GM12801 (cell line): ENCODE measurements around the gene SORCS1.

Source experiments
- TF ChIP-seq, protein P1 (sequence below): IDR thresholded peaks from one replicate; pipeline ENCODE4 v1.5.1; 2011; ENCODE audit warnings: control low read depth; ENCODE audit not compliant: insufficient read length; ENCODE audit errors: extremely low read depth

Gene SORCS1

DNA sequence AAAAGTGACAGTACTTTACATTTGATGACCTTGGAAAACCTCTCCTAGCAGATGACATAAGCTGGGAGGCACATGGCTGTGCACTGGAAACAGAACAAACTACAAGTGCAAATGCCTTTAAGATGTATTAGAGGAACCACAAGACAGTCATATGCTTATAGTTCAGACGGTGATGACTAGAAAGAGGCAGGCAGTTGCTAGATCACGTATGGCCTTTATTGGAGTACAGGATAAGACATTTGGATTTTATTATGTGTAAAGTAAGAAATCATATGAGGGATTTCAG, 290.0 kb downstream of the SORCS1 start:
- TF ChIP-seq, protein P1, sequence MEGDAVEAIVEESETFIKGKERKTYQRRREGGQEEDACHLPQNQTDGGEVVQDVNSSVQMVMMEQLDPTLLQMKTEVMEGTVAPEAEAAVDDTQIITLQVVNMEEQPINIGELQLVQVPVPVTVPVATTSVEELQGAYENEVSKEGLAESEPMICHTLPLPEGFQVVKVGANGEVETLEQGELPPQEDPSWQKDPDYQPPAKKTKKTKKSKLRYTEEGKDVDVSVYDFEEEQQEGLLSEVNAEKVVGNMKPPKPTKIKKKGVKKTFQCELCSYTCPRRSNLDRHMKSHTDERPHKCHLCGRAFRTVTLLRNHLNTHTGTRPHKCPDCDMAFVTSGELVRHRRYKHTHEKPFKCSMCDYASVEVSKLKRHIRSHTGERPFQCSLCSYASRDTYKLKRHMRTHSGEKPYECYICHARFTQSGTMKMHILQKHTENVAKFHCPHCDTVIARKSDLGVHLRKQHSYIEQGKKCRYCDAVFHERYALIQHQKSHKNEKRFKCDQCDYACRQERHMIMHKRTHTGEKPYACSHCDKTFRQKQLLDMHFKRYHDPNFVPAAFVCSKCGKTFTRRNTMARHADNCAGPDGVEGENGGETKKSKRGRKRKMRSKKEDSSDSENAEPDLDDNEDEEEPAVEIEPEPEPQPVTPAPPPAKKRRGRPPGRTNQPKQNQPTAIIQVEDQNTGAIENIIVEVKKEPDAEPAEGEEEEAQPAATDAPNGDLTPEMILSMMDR: no peak

DNA sequence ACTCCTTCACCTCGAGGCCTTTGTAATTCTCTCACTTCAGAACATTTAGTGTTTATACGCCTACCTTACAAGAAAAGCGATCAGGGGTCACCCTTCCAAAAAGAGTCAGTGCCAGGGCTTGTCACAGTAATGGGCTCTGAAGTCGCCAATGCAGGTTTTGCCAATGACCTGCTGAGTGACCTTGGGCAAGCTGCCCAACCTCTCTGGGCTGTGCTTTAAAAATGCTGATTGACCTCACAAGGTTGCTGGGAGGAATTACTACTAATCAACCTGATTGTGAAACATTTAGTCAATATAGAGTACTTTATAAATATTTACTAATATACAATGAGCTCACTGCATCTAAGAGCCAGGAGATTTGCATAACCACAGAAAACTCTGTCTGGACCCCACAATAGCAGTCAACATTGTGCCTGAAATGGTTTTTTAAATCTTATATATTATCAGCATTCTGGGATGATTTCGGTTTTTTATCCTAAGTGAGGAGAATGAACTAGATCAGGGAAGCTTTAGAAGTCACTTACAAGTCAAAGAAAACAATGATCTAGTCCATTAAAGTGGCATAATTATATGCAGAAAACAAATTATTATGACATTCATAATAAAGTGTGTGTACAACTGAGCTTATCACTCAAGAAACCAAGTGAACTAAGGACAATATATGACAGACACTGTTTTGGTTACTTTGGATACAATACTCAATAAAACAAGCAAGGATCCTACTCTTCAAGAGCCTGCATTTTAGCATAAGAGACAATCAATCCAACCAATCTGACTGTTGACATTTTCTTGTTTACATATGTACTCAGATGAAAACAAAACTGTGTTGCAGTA, 290.5 kb downstream of the SORCS1 start:
- TF ChIP-seq, protein P1: no peak

DNA sequence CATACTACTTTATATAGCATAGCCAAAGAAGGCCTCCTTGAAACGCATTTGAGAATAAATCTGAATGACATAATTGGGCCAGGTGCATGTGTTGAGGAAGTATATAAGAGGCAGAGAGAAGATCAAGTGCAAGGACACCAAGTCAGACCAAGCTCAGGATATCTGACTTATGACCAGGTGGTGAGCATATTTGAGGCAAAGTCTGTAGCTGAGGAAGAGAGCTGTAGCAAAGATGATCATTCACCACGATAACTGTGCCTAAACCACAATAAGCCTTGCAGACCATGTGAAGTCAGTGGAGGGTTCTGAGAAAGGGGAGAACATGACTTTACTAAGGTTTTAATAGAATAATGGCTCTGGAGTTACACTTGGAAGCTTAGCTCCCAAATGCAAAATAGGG, 292.3 kb downstream of the SORCS1 start:
- TF ChIP-seq, protein P1: no peak

DNA sequence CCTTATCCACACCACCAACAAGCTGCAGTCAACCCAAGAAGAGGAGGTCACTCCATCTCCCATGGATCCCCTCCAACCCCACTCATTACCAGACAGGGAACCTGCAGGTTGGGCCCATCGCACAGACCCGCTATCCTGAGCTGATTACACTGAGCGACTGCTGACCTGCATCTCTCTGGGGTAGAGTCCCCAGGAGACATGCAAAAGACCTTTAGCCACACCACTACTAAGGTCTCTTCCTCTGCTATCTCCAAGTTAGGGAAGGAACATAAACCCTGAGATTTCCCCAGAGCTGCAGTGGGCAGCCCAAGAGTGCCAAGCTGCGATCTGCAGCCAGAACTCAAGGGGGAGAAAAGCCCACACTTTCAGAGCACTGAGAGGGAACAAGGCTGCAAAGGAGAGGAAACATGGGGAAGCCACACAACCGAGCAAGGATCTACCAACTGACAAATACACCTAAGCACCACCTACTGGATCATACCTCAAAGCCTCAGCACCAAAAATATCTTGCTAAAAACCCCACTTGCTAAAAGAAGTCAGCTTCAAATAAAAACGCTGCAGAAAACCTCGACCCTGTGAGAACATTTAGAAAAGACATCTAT, 298.2 kb downstream of the SORCS1 start:
- TF ChIP-seq, protein P1: no peak

DNA sequence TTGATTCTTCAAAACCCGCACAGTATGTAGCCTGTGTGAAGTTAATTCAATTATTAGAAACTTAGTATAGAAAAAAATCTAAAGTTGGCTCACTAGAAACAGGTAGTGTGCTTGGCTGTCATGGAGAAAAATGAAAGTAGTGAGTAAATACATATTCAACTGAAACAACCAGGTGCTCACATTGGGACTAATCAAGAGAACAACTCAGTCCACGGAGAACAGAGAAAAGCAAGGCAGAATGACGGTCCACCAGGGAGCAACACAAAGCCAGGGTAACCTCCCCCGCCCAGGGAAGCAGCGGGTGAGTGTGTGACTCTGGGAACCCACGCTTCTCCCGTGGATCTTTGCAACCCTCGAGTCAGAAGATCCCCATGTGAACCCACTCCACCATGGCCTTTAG, 300.5 kb downstream of the SORCS1 start:
- TF ChIP-seq, protein P1: no peak

DNA sequence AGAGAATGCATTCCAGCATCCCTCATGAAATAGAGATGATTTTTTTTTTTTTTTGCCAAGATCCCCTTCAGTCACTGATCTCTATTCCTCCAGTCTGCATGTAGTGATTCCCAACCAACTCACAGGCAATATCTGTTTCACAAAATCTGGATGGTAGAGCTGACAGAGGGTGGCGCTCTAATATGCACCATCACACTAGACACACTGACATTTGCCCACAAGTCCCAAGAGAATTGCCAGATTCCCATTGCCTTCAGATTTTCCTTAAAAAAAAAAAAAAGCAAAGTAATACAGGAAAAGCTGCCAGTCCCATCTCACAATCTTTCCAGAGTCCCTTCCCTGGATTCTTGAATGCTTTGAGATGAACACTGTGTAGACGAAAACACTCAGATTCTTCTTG, 301.0 kb downstream of the SORCS1 start:
- TF ChIP-seq, protein P1: no peak

DNA sequence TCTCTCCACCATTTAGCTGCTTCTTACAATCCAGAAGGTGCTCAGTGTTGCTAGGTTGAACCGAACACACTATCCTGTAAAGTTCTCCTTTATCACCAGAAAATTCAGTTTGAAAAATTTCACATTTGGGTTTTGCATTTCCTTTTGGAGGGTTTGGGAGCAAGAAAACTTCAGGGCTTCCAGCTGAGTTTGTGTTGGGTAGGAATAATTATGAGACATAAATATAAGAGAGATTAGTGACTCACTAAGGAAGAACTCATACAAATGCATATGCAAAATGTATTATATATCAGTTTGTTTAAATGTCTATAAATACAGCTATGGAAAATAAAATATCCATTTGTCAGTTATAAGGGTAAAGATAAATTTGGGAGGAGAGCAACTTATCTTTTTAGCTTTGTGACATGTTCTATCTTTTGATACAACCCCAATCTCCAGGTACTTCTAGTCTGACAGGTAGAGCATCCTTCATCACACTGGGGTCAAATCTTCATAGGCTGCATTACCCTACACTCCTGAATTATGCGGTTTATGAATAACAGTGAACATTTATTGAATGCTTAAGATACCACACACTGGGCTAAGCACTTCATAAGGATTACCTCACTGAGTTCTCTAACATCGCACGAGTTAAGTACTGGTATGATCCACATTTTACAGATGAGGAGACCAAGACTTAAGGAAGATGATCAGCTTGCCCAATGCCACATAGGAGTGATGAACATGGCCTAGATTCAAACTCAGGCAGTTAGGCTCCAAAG, 304.4 kb downstream of the SORCS1 start:
- TF ChIP-seq, protein P1: no peak
